ENCODE data around the gene HYLS1.

The HYLS1 gene

DNA sequence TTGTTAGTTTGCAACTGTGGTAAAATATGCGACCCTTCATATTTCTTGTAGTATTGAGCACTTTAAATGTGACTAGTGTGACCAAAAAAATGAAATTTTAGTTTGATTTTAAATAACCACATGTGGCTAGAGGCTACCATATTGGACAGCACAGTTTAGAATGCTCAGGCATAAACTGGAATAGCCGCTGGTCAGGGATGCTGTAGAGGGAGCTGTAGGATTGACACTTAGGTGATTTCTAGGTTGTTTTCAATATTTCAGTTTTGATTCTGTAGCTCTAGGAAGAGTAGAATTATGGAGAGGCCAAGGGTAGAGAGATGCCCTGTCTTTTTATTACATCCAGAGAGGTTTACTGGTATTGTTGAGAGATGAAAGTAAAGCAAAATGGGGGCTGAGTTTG, 47.6 kb downstream of the HYLS1 start:
- no peak for DNase-seq

DNA sequence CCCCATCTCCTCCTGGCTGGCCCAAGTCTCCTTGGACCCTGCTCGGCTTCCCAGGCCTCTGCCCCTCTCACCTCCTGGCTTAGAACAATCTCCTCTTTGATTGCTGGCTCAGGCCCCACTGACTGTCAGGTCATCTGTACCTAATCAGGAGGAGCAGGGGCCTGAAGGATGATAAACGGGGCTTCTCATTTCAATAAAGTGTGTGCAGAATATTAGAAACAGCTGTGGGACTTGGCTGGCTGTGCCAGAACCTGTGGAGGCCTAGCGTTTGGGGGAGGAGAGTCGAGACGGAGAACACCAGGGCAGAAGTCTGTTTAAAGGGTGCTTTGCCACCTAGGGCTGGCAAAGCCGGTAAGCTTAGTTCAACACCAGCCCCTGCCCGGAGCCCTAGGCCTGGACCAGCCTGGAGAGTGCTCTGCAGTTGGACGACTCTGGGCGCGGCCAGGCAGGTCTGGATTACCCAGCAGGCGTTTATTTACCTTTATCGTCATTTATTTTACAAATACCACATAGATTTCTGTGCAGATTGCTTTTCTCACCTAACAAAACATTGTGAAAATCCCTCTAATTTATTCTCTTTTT, 48.2 kb downstream of the HYLS1 start:
- DNase-seq: no peak

DNA sequence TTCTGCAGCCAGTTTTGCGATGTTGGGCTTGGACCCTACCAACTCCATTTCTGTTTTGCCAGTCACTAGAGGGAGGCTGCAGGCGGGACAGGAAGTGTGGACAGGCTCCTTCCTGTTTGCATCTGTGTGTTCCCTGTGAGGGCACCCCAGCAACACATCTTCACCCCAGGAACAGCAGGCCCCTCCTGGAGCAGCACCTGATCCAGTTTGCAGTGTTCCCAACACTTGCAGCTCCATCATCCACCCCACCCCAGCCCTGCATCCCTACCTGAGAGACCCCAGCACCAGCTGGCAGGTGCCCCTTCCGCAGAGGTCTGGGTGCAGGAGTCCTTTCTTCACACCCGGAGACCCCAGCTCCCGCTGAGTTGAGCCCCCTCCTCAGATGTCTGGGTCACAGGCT, 51.0 kb downstream of the HYLS1 start:
- no peak for DNase-seq

DNA sequence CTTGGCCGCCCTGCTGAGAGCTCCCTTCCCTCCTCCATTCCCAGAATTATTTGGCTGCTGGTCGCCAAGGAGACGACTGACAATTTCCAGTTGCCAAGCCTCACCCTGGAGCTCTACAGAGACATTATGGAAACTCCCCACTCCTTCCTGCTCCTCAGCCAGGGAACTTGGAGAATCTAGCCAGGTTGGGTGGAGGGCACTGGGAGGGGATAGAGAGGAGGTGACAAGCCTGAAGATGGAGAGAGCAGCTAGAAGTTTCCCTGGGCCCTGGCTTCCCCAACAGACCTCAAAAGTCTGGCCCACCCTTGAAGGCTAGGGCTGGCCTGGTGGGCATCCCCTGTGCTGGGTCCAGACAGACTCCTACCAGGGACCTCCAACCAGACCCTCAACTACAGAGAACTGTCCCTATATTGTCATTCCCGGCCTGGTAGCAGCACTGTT, 51.6 kb downstream of the HYLS1 start:
- DNase-seq: no peak

DNA sequence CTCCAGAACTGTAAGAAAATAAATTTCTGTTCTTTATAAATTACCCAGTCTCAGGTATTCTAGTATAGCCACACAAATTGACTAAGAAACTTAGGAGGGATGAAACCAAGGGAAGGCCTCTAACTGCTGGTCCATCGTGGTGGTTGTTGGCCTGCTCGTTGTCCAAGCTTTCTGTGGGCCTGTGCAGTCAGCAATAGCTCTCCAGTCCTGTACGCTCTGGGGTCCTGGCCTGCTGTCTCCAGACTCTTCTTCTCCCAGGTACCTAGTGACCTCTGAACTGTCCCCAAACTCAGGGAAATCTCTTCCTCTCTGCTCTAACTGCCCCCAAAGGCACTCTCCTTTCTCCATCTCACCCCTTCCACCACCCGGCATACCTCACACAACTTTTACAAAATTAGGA, 52.7 kb downstream of the HYLS1 start:
- no peak for DNase-seq

DNA sequence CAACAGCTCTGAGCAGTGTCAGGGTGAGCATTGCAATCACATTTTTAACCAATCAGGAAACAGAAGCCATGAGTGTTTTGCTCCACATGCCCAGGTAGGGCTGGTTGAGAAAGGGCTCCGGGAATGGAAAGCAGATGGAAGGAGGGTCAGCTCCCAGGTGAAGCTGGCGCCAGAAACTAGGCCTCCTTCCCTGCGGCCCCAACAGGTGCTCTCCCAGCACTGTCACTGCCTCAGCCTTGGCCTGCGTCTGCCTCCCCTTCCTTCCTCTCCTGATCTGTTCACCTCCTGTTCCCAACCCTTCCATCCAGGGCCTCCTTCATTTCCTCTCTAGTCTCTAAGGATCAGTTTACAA, 53.8 kb downstream of the HYLS1 start:
- no peak for DNase-seq

DNA sequence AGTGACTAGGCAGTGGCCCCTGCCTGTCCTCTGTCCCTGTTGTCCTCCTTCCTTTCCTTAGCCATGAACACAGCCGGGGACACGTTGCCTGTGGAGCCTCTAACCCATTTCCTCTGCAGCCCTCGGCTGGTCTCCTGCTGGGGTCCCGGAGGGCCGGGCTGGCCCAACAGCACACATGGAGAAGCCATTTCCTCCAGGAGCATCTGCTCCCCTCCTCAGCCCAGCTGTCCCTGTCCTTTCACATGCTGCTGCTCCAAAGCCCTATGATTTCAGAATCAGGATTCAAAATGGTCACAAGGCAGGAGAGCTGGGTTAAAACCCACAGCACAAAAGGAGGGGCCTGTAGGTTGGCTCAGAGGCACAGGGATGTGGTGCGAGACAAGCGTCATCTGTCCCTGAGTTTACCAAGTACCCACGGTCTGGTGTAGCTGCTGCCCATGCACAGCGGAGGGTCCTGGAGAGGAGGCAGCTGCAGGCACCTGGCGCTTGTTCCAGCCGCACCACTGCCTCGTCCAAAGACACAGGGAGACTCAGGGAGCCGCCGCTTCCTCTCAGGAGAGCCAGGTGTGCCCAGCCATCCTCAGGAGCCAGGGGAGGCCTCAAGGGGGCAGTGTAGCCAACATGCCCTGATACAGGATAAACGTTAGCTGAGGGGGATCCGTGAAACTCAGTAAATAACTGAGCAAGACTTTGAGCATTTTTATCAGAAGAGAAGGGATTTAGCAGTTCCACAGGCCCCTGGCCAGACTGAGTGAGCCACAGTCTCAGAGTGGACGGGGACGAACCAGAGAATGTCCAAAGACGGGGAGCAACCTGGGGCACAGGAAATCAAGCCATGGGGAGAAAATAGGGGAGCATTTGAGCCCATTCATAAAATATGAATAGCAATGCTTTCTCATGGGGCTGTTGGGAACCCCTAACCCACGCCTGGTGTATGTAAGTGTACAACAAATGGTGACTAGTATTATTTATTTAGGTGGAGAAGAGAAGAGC, 54.4 kb downstream of the HYLS1 start:
- DNase-seq: peak; percentile 57

DNA sequence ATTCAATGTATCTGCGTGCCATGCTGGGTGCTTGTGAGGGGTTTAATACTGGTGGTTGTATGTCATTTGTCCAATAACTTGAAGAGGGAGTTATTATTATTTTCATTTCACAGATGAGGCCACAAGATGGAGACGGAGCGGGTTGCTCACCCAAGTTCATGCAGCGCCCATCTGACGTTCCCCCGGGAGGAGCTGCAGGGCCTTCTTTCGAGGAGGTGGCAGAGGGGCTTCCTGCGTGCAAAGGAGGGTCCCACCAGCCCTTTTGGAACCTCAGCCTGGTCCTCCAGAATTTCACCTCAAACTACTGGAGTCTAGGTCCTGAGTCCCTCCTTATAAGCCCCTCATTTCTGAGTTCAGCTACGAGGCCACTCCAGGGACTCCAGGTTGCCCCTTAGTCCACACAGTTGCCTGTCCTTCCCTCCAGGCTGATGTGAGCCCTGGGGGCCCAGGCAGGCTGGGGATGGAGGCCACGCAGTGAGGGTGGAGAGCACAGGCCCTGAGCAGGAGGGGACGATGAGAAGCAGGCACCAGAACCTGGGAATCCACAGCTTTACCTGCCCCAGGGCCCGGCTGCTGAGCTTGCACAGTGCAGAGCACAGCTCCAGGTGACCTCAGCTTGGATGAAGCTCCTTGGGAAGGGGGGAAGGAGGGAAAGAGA, 55.4 kb downstream of the HYLS1 start:
- no peak for DNase-seq

DNA sequence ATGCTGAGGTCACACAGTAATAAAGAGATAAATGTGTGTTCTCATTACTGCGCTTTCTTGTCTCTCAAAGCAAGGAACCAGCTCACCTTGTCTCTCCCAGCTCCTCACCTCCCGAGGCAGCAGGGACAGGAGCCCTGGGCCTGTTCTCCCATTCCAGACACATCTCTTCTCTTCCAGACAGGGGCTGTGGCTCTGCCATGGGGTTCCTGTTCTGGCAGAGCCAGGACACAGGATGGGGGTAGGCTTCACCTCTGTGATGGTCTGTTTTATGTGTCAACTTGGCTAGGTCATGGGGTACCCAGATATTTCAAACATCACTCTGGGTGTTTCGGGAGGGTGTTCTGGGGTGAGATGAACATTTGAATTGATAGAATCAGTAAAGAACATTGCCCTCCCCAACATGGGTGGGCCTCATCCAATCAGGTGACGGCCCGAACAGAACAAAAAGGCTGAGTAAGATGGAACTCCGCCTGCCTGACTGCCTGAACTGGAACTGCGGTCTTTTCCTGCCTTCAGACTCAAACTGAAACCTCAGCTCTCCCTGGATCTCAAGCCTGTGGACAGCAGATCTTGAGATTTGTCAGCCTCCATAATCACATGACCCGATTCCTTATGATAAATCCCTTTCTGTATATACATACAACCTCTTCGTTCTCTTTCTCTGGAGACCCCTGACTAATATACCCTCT, 56.3 kb downstream of the HYLS1 start:
- no peak for DNase-seq

DNA sequence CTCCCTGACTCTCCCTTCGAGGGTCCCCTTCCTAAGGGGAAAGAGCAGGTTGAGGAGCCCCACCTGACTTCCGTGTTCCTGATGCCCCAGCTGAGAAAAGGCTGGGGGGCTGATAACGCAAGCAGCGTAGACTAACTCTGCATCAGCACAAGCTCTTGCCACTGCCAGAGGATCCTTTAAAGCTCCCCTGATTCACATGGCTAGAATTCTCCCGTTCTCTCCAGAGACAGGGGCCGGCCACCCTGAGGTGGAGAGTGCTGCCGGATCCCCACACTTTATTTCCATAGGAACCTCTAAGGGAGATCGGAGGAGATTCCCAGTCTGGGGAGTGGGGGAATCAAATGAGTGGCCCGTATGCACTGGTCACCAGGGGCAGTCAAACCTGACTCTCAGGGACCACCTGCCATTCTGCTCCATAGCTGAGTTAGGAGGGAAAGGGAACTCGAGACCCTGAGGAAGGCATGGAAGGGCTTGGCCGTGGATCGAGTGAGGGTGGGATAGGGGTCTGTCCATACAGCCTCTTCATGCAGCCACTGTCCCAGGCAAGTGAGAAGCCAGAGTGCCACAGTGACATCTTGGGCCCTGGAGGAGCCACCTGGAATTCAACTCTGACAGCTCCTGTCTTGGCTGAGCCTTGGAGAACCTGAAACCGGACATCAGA, 57.0 kb downstream of the HYLS1 start:
- no peak for DNase-seq

DNA sequence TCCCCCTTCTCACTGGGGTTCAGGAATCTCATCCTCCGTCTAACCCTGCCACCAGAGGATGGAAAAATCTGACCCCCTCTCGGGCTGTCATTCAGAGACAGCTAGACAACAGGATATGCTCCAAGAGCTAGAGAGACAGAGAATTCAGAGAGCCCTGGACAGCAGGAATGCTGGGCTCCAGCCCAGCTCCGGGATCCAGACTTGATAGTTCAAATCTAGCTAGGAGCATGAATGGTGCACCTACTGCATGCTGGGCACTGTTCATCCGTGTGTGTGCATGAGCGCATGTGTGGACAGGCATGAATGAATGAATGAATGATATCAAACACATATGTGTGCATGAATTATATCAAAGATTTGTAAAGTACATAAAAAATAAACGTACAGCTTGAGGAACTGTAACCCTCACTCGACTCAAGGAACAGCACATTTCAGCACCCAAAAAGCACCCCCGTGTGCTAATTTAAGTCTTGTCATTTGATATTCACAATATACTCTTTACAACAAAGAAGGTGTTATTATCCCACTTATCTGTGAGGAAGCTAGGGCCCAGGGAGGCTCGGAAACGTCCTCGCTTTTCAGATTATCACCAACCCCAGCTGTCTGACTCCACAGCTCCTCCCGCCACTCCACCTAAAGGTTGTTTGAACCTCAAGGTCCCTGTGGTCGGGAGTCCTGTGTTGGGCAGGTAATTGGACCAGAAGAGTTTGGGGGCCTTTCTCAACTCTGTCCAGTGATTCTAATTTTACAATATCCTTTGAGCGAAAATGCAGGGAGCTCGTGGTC, 57.7 kb downstream of the HYLS1 start:
- DNase-seq: no peak

DNA sequence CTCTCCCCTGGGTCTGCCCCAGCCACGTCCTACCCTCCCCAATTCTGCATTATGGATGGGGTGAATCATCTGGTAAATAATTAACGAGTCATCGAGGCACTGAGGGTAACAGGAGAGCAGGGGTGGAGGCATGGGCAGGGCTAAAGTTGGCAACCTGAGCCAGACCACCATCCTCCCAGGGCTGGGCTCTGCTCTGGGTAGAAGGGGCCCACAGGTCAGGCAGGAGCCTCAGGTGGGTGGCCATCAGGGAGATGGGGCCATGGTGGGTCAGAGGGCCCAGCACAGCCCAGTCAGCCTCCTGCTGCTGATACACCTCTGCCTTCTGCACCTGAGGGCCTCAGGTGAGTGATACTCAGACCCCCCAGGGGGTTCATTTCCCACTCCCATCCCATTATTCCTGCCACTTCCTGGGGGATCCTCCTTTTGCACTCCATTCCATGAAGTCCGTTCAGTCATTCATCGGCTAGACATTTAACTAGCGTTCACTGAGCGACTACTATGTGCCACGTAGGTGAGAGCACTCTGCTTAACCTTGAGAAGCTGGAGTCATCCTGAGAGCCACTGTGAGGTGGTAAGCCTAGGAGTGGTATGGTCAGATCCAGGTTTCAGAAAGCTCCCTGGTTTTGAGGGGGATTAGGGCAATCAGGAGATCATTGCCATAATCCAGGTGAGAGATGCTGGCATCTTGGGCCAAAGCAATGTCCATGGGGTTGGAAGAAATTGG, 58.5 kb downstream of the HYLS1 start, which contains the start of gene VSIG10L2:
TSS of gene VSIG10L2 (plus strand) at position 248 of the 724 bp plus-strand sequence. CDS start at position 260, 12 bp downstream.
- no peak for DNase-seq

DNA sequence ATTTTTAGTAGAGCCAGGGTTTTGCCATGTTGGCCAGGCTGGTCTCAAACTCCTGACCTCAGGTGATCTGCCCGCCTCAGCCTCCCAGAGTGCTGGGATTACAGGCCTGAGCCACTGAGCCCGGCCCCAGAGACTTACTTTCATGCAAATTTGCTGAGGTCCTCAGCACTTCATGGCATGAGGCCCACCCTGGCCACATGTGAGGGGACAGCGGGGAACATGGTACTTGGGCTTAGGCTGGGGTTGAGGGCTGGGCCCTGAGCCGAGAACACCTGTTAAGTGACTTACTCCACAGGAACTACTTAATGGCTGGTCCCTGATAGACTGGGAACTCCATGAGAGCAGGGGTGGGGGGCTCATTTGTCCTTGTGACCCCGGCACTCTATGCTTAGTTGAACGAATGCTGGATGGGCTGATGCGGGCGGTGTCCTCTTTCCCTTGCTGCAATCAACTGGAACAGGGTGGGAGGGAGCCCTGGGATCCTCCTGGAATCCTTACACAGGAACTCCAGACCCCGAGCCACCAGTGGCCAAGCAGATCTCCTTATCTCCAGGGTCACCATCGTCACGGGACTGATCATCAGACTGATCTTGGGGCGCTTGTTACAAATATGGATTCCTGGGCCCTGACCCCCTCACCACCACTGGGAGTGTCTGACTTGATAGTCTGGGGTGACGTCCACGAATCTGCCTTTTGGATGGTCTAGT, 59.4 kb downstream of the HYLS1 start:
- DNase-seq: no peak

DNA sequence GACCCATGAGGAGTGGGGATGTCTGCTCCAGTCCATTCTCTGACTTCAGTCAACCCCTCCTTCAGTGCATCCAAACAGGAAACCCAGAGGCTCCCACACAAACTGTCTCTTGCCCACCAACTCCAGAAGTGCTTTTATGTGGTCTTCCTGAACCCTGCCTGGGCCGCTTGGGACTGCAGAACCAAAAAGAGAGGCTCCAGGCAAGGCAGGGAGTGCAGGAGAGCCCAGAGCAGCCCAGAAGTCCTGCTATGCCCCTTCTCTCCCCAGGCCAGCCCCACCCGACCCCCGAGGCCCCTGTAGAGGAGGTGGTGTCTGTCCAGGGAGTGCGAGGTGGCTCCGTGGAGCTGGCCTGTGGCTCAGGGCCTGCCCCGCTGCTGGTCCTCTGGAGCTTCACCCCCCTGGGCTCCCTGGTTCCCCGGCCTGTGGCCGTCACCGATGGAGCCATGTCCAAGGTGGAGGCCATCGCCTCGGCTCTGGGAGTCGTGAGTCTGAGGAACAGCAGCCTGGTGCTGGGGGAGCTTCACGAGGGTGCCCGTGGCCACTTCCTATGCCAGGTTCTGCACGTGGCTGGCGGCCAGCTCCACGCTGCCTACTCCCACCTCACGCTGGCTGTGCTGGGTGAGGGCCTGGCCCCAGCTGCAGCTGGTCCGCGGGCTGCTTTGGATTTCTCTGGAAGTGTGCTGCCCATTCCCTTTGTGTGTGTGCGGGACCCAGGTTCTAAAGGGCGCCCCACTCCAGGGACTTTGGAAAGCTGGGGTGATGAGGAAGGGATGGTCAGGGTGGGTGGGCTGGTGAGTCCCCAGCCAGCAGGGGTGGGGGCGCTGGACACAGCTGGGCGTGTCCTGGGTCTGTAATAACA, 60.2 kb downstream of the HYLS1 start:
- DNase-seq: no peak

DNA sequence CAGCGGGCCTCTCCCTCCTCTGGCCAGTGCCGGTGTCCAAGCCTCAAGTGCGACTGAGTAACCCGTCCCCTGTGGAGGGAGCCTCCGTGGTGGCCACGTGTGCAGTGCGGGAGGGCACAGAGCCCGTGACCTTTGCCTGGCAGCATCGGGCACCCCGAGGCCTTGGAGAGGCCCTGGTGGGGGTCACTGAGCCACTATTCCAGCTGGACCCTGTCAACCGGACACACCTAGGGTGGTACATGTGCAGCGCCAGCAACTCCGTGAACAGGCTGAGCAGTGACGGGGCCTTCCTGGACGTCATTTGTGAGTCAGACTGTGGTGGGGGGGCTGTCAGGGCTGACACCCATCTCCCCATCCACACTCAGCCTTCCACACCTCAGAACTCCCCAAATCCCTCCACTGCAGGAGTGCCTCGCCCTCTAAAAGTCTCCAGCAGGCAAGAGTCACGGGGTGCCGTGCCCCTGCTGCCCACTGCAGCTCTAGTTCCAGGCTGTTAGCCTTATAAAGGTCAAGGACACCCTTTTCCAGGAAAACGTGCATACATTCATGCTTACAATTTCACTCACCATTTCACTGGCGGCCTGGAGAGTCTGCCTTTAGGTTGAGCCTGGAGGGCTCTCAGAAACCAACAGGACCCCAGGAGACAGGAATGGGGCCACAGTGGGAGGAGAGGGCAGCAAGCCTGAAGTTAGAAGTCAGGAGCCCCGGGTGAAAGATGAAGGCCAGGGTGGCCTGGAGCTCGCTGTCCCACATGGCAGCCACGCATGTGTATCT, 61.0 kb downstream of the HYLS1 start:
- DNase-seq: no peak

DNA sequence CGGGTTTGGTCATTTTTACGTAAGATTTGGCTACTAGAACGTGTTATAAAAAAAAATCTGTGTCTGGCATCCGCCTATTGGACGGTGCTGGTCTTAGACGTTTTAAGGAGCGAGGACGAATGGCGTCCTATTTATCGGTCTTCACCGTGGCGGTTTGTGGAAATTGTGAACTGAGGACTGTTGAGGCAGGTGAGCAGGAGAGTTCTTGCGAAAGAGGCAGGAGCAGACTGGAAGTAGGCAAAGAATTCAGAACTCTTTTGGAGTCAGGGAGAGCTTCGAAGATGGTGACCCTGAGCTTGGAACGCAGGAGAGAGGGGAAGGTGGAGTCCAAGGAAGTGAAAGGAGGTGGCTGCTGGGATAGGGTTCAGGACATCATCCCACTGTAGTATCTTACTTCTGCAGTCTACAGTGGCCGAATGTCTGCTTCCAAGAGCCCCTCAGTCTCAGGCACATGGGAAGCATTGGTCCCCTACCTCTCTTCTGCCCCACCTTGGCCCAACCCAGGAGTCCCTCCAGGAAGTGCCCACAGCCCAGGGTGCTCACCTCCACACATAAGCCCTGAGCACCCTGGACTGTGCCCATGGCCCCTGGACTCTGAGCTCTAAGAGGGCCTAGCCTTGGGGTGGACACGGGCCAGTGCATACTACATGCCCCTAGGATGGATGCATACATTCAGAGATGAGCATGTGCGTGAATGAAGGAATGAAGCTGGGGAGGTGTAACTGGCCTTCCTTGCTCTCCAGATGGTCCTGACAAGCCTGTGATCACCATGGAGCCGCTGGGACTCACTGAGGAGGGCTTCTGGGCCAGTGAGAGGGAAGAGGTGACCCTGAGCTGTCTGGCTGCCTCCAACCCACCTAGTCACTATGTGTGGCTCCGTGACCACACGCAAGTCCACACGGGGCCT, 62.1 kb downstream of the HYLS1 start:
- no peak for DNase-seq

DNA sequence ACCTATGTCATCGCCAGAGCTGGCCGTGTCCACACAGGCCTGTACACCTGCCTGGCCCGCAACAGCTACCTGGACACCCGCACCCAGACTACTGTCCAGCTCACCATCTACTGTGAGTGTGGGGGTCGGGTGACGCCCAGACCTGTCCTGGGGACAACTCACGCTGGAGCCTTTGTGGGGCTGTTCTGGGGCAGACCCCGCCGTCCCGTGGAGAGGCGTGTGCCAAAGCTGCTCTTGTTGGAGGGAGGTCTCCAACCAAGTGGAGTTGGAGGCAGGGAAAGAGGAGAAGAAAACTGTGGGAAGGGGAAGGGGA, 62.7 kb downstream of the HYLS1 start:
- no peak for DNase-seq

Measured in CD4-positive, alpha-beta T cell treated with Interleukin-6 for 4 hours (primary cell).